NCI-H2227 (cell line): ENCODE results near the gene STBD1.
"Not testable (repeated sequence)": the region's sequence is repeated elsewhere in the genome, so short reads cannot be mapped to it uniquely, and the experiment has no call there.

Experiments
- DNase-seq: peaks from one replicate; lab custom pipeline; 2025; ENCODE audit not compliant: unreplicated experiment; lab: John Stamatoyannopoulos, UW

STBD1 gene

DNA sequence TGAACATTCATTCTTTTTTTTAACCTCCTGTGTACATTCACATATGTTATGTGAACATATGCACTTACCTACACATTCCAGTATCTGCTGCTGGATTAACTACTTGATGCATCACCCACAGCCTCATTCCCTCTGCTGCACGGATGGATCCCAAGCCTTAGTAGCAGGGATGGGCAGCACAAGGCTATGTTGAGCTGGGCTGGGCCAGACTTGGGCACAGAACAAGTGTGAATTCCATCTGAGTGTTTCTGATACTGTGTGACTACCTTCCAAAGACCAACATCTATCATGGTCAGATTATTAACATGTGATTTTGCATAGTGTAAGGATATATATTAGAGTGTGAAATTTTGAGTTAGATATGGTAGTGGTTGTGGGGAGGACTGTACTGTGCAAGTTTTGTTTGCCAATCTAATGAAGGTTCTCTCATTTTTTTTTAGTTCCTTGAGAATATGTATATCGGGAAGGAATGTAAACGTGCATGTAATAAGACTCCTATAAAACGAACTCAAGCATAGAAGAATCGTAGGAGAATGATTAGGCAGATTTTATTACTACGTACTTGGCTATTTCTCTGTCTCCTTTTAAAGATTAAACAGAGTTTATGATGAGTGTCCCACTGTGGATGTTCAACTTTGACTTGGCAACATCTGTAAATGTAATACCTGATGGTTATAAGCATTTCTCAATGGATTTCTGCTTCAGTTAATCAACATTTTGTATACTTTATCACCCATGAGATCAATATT is 23.4 kb upstream of the STBD1 start:
- DNase-seq = no peak

DNA sequence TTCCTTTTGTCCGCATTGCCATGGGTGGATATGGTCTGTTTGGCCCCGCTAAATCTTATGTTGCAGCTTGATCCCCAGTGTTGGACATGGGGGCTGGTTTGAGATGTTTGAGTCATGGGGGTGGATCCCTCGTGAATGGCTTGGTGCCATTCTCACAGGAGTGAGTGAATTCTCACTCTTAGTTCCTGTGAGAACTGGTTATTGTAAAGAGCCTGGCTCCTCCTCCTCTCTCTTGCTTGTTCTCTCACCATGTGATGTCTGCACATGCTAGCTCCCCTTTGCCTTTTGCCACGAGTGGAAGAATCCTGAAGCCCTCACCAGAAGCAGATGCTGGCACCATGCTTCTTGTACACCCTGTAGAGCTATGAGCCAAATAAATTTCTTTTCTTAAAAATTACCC is 22.6 kb upstream of the STBD1 start:
- DNase-seq = no peak

DNA sequence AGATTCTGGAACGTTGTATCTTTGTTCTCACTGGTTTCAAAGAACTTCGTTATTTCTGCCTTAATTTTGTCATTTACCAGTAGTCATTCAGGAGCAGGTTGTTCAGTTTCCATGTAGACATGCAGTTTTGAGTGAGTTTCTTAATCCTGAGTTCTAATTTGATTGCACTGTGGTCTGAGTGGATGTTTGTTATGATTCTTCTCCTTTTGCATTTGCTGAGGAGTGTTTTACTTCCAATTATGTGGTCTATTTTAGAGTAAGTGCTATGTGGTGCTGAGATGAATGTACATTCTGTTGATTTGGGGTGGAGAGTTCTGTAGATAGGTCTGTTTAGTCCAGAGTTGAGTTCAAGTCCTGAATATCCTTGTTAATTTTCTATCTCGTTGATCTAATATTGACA is 18.7 kb upstream of the STBD1 start:
- DNase-seq = not testable (repeated sequence)

DNA sequence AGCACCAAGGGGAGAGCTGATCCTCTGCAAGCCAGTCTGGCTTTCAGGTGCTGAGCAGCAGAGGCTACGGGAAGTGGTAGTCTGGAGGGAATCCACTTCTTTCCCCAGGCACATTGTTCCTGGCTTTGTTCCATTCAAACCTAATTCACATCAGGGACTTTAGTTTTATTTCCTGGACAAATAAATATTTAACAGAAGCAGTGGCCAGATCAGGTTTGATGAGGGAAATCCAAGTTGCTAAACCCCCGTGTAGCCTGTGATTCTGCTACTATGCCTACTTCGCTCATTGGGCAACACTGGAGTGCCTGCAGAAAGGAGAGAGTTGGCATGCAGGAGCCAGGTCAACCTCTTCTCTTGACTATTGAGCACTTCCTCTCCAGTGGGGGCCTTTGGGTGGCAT is 13.8 kb upstream of the STBD1 start:
- no peak for DNase-seq

DNA sequence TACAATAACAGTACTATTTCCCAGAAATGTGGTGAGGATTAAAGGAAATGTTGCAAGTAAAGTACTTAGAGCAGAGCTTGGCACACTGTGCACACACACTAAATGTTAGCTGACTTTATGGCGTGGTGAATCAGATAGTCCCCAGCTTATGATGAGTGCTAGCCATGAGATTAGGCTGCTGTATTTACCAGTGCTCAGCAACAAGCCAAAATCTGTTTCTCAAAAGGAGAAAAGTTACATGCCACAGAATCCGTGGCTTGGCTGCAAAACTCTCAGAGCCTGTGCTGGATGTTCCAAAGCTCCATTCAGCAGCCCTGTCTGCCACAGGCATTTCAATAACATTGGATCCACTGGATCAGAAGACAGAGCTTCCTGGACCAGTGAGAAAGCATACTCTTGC is 12.8 kb upstream of the STBD1 start:
- no peak for DNase-seq

DNA sequence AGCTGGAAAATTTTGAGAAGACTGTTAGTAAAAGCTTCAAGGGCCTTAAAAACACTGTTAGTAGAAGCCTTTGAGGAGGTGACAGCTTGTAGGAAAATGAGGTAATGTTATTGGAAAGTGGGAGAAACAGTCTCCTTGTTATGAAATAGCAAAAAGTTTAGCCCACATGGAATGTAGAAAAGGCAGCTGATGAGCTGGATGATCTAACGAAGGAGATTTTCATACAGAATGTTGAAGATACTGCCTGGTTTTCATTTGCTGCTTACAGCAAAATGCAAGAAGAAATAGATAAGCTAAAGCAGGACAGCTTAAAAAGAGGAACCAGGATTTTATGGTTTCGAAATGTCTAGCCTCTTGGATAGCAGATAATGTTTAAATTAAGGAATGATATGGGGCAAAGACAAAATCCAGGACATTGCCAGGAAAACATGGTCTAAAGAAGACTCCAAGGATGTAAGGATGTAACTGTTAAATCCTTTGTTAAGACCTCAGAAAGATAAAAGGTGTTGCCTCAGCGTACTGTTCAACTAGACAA is 10.2 kb upstream of the STBD1 start:
- DNase-seq = no peak

DNA sequence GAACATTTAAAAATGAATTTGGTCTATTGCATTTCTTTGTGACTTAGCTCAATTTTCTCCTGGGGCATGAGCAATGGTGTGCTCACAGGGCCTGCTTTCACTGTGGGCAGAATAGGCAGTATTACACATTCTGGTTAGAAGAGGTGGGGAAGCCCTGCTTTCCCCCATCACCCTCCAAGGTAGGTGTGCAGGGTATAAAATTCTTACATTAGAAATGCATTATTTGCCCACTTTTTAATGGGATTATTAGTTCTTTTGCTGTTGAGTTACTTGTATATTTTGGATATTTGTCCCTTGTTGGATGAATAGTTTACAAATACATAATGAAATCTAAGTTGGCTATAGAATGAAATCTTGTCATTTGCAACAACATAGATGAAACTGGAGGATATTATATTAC is 8.3 kb upstream of the STBD1 start:
- DNase-seq = no peak

DNA sequence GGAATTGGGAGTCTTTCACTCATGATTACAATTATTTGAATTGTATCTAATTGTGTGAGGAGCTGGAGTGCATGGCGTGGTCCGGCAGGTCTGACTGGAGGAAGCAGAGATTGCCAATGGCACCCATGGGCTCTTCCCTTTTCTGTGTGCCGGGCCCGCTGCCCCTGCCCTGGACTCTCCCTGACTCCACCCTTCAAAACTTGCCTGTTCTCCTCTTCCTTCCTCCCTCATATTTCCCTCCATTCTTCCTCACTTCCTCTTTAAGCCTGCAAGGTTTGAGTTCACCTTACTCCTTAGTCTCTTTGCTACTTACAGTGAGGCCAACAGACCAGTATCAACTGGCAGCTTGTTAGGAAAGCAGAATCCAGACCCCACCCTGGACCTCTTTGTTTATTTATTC is 6.5 kb upstream of the STBD1 start:
- no peak for DNase-seq

DNA sequence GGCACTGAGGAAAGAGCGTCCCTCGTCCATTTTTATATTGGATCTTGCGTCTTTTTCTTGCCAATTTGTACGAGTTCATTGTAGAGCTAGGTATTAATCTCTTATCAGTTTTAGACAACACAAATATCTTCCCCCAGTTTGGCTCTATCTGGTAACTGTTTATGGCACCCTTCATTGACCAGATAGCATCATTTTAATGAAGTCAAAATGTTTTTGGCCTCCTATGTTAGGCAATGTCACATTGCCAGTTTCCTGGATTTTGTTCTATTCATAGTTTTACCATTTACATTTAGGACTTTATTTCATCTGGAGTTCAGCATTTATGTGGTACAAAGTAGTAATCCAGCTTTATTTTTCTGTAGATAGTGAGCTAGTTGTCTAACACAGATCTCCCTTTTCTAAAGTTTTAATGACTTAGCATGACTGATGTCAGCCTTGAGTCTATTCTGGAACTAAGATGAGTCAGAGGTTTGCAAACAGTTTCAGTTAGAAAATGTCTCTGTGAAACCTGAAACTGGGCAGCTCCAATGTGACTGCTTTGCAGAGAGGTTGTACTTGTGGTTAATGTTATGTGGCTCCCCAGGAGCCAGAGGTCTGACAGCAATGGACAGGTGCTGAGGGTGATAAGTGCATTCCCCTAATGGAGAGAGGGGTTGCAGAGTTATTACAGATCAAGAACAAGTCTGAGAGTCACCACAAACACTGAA is 5.3 kb upstream of the STBD1 start:
- no peak for DNase-seq

DNA sequence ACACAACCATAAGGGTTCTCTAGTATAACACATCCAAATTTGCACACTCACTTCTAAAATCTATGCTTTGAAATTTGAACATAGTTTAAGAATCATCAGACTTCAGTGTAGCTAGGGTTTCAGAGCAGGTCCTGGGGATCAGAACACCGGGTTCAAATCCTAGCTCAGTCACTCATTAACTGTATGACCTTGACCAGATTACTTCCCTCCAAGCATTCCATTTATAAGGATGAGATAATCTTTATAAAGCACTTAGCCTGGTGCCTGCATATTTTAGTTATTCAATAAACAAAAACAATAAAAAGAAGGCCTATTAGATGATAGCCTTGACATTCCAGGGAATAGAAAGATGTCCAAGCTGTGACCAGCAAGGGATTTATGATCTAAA is 4.8 kb upstream of the STBD1 start:
- DNase-seq = no peak

DNA sequence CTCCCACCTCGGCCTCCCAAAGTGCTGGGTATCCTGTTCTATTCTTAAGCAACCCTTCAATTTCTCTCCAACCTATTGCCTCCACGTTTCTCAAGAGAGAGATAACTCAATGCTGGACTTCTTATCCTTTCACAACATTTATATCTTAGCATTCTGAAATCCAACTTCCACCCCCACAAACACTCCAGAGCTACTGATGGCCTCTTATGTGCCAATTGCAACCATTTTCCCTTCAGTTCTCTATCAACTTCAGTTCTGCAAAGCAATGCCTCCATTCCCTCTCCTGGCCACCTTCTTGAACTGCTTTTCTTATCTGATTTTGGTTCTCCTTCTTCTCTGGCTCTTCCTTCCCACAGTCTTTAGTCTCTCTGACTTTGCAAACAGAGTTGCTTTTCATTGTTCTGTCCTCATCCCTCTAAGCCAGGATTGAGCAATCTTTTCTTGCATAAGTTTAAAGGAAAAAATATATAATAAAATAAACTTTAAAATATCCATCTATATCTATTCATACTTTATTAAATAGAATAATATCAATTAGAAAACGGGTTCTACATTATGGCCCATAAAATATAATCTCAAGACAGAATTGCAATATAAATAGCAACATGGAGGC is 3.6 kb upstream of the STBD1 start:
- DNase-seq = no peak

DNA sequence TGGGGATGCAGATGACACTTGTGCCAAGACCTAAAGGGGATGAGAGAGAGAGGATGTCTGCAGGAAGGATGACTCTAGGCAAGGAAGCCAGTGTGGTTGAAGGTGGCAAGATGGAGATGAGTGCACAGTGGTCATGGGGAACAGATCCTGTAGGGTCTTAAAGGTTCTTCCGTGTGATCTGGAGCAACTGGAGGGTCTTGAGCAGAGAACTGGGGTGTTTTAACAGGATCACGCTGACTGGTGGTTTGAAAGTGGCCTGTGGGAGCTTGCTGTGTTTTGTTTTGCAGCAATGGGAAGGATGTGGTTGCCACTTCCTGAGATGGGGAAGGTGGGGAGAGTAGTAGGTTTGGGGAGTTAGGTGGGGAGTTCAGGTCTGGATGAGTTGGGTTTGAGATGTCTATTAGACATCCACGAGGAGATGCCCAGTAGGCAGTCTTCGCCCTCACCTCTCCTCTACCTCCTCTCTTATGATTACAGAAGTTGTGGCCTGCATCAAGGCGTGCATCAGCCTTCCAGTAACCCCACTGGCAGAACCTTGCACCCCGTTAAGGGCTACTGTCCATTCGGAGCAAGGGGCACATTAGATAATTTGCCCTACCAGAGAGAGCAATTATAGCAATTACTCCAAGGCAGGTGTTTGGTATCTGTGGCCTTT is 1.4 kb upstream of the STBD1 start:
- DNase-seq = no peak

DNA sequence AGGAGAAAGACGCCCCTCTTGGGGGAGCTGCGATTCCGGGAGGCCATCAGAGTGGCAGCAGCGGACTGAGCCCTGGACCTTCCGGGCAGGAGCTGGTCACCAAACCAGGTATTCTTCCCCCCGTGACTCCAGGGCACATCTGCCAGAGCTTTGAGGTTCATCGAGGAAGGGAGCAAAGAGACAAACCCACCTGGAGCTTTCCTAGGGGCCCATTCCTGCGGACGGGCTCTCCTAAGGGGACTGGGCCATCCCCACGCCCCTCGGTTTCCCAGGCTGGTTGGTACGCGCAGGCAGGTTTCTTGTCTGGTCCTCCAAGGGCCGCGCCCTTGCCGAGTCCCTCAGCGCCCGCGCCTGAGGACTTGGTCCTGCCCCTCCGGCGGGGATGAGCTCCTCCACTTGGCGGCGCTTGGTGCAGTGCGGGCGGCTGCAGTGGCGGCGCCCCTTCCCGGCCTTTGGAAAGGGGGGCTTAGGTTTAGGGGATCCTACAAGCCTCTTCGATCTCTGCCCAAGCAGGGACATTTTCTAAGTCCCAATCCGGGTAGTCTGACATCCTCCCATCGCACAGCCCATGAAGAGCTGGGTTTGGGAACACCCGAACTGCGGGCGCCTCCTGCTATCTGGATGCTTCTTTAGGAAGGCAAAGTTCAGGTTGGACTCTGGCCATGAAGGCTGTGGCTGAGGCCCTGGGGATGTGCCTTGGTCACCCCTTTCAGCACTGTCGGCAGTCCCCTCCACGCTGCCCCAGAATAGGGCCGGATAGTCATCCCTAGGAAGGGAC is 538 bp downstream of the STBD1 start:
- peak; percentile 56 for DNase-seq

DNA sequence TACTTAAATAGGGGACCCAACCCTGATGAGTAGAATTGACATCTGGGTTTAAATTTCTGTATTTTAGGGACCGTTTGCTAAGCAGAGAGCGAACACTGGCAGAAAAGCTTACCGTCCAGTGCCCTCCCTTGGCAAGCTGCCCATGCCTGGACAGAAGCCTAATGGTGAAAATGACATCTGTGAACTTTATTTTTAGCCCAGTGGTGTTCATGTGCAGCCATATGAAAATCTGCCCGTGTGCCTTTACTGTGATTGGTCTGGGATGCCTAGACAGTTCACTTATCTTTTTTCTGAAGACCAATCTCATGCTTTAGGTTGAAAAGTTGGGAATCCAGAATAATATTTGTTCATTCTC is 1.1 kb downstream of the STBD1 start:
- no peak for DNase-seq

DNA sequence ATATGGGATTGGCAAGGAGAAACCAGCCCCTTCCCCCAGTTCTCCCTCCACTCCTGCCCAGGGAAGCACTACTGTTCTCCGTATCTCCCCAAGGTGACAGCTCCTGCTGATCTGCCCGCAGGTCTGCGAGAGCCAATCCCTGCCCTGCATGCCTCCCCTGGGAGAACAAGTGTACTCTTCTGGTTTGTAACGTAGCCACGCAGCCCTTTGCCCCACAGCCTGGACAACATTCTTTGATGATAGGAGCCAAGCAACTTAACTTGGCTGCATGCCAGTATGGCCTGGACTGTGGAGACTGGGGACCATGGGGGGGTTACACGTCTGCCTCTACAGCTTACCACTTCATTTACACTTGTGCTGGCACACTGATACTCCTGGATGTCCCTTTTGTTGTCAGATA is 2.0 kb downstream of the STBD1 start:
- DNase-seq = no peak

DNA sequence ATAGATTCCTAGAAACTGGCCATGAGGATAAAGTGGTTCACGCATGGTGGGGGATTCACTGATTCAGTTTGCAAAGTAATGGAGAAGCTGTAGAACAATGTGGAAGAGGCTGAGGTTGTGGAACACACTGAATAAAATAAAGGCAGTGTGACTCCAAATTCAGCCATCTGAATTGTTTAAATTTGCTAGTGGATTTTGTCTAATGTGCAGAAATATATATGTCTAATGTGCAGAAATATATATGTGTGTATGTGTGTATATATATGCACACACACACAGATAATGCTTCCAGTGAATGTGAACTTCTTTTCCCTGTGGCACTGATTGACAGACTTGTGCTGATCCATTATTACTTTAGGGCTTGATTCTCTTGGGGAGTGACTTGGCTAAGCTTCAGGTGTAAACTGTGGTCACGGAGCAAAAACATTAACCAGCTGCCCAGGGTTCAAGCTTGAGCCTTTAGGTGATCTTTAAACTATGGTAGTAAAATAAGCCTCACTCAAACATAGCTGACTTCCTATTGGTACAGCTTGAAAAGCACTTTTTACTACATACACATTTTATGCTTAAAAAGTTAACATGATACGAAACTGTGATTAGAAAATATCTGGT is 3.5 kb downstream of the STBD1 start:
- no peak for DNase-seq

DNA sequence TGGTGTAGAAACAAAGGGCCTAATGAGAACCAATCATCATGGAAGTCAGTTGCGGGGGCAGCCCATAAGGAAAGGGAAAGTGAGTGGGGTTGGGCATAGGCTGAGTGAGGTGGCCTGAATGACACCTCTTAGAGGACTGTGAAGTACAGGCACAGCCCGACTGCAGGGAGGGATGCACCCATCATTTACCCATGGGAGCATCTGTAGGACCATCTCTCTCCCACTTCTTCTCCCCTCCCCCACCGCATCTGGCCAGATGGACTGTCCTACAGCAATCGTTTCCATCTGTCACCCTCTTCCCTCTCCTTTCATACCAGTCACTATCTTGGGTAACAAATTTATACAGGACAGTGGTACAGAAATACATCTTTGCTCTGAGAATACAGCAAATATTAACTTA is 4.2 kb downstream of the STBD1 start:
- DNase-seq = no peak

DNA sequence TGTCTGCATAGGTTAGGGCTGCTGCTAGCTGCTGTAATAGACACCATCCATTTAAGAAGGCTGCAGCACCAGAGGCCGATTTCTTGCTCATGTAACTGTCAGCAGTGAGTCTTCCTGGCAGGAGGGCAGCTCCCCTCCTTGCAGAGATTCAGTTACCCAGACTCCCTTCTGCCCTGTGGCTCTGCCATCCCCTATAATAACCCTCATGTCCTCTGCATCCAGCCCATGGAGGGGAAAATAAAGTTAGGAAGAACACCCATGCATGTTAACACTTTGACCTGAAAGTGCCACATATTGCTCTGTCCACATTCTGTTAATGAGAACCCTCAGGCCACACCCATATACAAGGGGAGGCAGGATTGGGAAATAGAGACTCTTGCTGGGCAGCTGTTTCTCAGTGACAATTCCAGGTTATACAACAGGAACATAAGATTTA is 5.4 kb downstream of the STBD1 start:
- no peak for DNase-seq

DNA sequence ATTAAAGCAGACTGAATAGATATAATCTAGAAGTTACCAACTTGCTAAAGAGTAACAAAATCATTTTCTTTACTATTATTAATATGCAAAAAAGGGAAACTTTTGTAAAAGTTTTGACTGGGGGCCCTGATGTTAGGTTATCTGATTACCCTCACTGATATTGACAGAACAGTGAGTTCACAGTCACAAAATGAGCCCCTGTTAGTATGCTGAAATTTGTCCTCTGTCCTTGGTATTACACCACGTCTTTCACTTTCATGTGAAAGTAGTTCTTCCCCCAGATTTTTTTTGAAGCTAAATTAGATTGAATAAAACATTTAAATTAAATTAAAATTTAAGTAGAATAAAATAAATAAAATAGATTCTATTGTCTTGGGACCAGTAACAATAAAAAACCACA is 5.9 kb downstream of the STBD1 start:
- no peak for DNase-seq

DNA sequence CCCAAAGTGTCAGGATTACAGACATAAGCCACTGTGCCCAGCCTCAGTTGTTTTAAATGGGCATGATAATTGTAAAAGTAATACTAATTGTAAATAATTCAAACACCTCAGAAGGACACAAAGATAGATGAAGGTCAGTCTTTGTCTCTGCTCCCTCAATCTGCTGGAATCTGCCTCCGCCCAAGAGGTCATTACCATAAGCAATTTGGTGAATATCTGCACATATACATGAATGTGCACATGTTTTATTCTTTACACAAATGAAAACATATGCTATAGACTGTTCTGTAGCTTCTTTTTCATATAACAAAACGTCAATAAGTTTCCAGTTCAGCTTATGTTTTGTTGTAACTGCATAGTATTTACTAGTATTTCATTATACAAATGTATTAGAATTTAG is 7.0 kb downstream of the STBD1 start:
- no peak for DNase-seq
